ENCODE results near the gene SHKBP1.
"Not testable (repeated sequence)": the region's sequence is repeated elsewhere in the genome, so short reads cannot be mapped to it uniquely, and the experiment has no call there.

Gene SHKBP1

GRCh38 chr19:40576585-40577451 lies at the start of gene SHKBP1:
Gene SHKBP1, plus strand, starts transcription at chr19:40576873. Its CDS starts 27 bp downstream, at chr19:40576900.
- peak; percentile 93 for DNase-seq

- no peak for DNase-seq
These were observed 48.6 kb upstream of the SHKBP1 start for GRCh38 chr19:40528078-40528477.

- no peak for DNase-seq
These were observed 48.1 kb upstream of the SHKBP1 start for GRCh38 chr19:40528533-40529092.

- DNase-seq = peak; percentile 94
These were observed 47.3 kb upstream of the SHKBP1 start for GRCh38 chr19:40529093-40529954.

- DNase-seq = peak; percentile 34
These were observed 46.4 kb upstream of the SHKBP1 start for GRCh38 chr19:40530091-40530901.

GRCh38 chr19:40533508-40533907 lies 43.2 kb upstream of the SHKBP1 start:
- DNase-seq = no peak

- DNase-seq = no peak
These were observed 42.5 kb upstream of the SHKBP1 start for GRCh38 chr19:40534148-40534547.

- DNase-seq = no peak
These were observed 37.6 kb upstream of the SHKBP1 start for GRCh38 chr19:40539070-40539469.

GRCh38 chr19:40542202-40542859 lies 34.3 kb upstream of the SHKBP1 start:
- DNase-seq = no peak

GRCh38 chr19:40543029-40543597 lies 33.6 kb upstream of the SHKBP1 start:
- no peak for DNase-seq

GRCh38 chr19:40546153-40546841 lies 30.4 kb upstream of the SHKBP1 start:
- DNase-seq = not testable (repeated sequence)

- DNase-seq = not testable (repeated sequence)
These were observed 29.5 kb upstream of the SHKBP1 start for GRCh38 chr19:40547190-40547589.

GRCh38 chr19:40547836-40548235 lies 28.8 kb upstream of the SHKBP1 start:
- DNase-seq = no peak

GRCh38 chr19:40549007-40549708 lies 27.5 kb upstream of the SHKBP1 start:
- peak; percentile 77 for DNase-seq

- no peak for DNase-seq
These were observed 25.7 kb upstream of the SHKBP1 start for GRCh38 chr19:40550951-40551350.

GRCh38 chr19:40552848-40553247 lies 23.8 kb upstream of the SHKBP1 start:
- DNase-seq = no peak

- no peak for DNase-seq
These were observed 22.5 kb upstream of the SHKBP1 start for GRCh38 chr19:40553885-40554857.

GRCh38 chr19:40555978-40556689 lies 20.5 kb upstream of the SHKBP1 start:
- no peak for DNase-seq

All from activated T-cell treated with anti-CD3 and anti-CD28 coated beads, Interleukin-2, amount 50 U/mL, for 1 hour (primary cell).